OCI-LY7 (cell line): ENCODE measurements around the gene OTUD7B. TPM values are rescaled to one million over a fixed set of nuclear protein-coding genes. Genes with fewer than 3 reads are reported as not detected.

Source experiments
- BruUV-seq: library from RNA; stranded (reverse); fragments of 400-500 nt; replicated peaks from 2 replicates; lab custom pipeline; 2021; lab: Mats Ljungman, UMichigan
- CTCF ChIA-PET: fragments of 300-600 bp; sonication (Branson Sonifier 250); formaldehyde crosslinking; loops from one replicate; lab custom pipeline; 2022; ENCODE audit warnings: antibody characterized with exemption; ENCODE audit not compliant: unreplicated experiment; lab: Charles Lee
- POLR2A ChIA-PET: fragments of 300-600 bp; sonication (Branson Sonifier 250); formaldehyde crosslinking; loops from one replicate; lab custom pipeline; 2022; ENCODE audit warnings: antibody characterized with exemption; lab: Charles Lee
- DNase-seq: peaks from one replicate; pipeline ENCODE4 v3.0.0-alpha.2; 2015; ENCODE audit warnings: low spot score
- H2AFZ ChIP-seq: fragments of 200-600 bp; sonication (generic), shearing (Covaris generic); 2 replicates; pipeline ENCODE4 v1.6.1; 2014; ENCODE audit warnings: mild to moderate bottlenecking, antibody characterized with exemption, low read length, moderate library complexity
- H3K27ac ChIP-seq: fragments of 200-600 bp; sonication (generic); 2 replicates; pipeline ENCODE4 v1.5.1; 2014; ENCODE audit warnings: mixed run types, low read depth, mild to moderate bottlenecking, moderate library complexity, low read length, inconsistent platforms; ENCODE audit not compliant: poor library complexity, severe bottlenecking
- H3K36me3 ChIP-seq: fragments of 200-600 bp; sonication (generic); 2 replicates; pipeline ENCODE4 v1.6.1; 2014; ENCODE audit warnings: mild to moderate bottlenecking, antibody characterized with exemption, low read length, moderate library complexity, mixed read lengths; ENCODE audit not compliant: insufficient read depth
- H3K4me1 ChIP-seq: fragments of 200-600 bp; sonication (generic); 2 replicates; pipeline ENCODE4 v1.5.1; 2014; ENCODE audit warnings: mild to moderate bottlenecking, low read length; ENCODE audit not compliant: insufficient read depth, poor library complexity, severe bottlenecking
- H3K4me2 ChIP-seq: fragments of 200-600 bp; sonication (generic); 2 replicates; pipeline ENCODE4 v1.6.1; 2014; ENCODE audit warnings: mild to moderate bottlenecking, low read length
- H3K4me3 ChIP-seq: fragments of 200-600 bp; sonication (generic); 2 replicates; pipeline ENCODE4 v1.5.1; 2014; ENCODE audit warnings: mild to moderate bottlenecking, low read depth, low read length; ENCODE audit not compliant: poor library complexity, severe bottlenecking
- H3K79me2 ChIP-seq: fragments of 200-600 bp; sonication (generic); 2 replicates; pipeline ENCODE4 v1.6.1; 2016; ENCODE audit warnings: low read depth, mild to moderate bottlenecking, low read length, moderate library complexity, mixed read lengths; ENCODE audit not compliant: insufficient read depth
- H3K9me2 ChIP-seq: fragments of 200-600 bp; sonication (generic); 2 replicates; pipeline ENCODE4 v1.6.1; 2016; ENCODE audit warnings: mild to moderate bottlenecking, low read length, mixed read lengths; ENCODE audit not compliant: insufficient read depth
- H3K9me3 ChIP-seq: fragments of 200-600 bp; sonication (generic); 2 replicates; pipeline ENCODE4 v1.6.1; 2014; ENCODE audit warnings: mild to moderate bottlenecking, mixed run types, low read length, mixed read lengths
- H4K20me1 ChIP-seq: fragments of 200-600 bp; sonication (generic); 2 replicates; pipeline ENCODE4 v1.6.1; 2014; ENCODE audit warnings: mild to moderate bottlenecking, antibody characterized with exemption, low read length, moderate library complexity, mixed read lengths; ENCODE audit not compliant: insufficient read depth
- EZH2phosphoT487 ChIP-seq: fragments of 200-600 bp; sonication (generic); IDR thresholded peaks from 2 replicates; pipeline ENCODE4 v1.6.1; 2018; ENCODE audit warnings: low read depth, borderline replicate concordance, mild to moderate bottlenecking, mixed run types, antibody characterized with exemption, low read length, moderate library complexity, mixed read lengths
- intact Hi-C: fragments of 100-400 bp; cut with micrococcal nuclease; formaldehyde crosslinking; loops from one replicate; pipeline ENCODE4 v1.10.0; 2022; ENCODE audit not compliant: unreplicated experiment
- total RNA-seq, 2 experiments: library from RNA; depleted of rRNA in 1 of 2; stranded (reverse); fragments of >200 nt in 1 of 2; shearing (Covaris generic) in 1 of 2; gene quantifications; 2 replicates each; pipeline ENCODE4 v1.2.3, GENCODE V29; 2014 to 2022
- TF ChIP-seq, protein P1 (sequence below): fragments of 200-600 bp; sonication (generic); conservative IDR thresholded peaks from 2 replicates; pipeline ENCODE4 v1.5.1; 2014; ENCODE audit warnings: mild to moderate bottlenecking, antibody characterized with exemption, low read length, moderate library complexity, mixed read lengths

The OTUD7B gene
- total RNA-seq, 2 experiments from 2014 or later, result 1.7 to 4.3 TPM

DNA sequence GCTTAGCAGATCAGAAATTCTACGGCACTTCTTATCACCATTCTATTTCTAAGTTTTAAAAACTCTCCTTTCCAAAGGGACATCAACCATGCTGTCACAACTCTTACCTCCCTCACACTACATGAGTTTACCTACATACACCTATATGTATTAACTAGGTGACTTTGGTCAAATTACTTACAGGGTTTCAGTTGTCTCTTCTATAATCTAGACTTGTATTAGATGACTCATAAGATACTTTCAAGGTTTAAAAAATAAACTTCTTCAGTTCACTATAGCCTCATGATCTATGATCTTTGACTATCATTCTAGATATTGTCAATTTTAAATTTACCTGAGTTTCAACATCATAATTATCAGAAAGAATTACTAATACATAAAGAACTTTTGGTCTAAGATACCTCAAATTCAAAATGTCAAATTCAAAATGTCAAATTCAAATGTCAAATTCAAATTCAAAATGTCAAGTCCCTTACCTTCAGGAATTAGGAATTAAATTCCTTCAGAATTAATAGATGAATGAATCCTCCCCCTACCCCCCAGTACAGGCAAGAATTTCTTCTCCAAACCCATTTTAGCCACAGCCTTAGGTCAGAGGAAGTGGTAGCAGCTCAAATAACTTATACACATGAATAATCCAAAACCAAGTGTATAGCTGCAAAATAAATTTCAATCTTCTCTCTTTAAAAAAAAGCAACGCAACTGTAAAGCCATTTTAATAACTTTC is 31.1 kb downstream of the OTUD7B start:
- no peaks in the 10 kb centered on the region for H3K36me3 ChIP-seq
- H3K9me3 ChIP-seq, result no peaks in the 10 kb centered on the region
- H3K27ac ChIP-seq, result no peak overlapping the region
- ChIA-PET CTCF (no interaction called here), POLR2A (interaction anchor here (0.6 kb wide), 1 partner anchor 161 kb away, joined by 3 read pairs; no protein-coding TSS in a partner anchor)
- H3K79me2 ChIP-seq, result no peaks in the 10 kb centered on the region
- no peak overlapping the region for H2AFZ ChIP-seq
- TF ChIP-seq EZH2phosphoT487, result no peak
- TF ChIP-seq, protein P1, sequence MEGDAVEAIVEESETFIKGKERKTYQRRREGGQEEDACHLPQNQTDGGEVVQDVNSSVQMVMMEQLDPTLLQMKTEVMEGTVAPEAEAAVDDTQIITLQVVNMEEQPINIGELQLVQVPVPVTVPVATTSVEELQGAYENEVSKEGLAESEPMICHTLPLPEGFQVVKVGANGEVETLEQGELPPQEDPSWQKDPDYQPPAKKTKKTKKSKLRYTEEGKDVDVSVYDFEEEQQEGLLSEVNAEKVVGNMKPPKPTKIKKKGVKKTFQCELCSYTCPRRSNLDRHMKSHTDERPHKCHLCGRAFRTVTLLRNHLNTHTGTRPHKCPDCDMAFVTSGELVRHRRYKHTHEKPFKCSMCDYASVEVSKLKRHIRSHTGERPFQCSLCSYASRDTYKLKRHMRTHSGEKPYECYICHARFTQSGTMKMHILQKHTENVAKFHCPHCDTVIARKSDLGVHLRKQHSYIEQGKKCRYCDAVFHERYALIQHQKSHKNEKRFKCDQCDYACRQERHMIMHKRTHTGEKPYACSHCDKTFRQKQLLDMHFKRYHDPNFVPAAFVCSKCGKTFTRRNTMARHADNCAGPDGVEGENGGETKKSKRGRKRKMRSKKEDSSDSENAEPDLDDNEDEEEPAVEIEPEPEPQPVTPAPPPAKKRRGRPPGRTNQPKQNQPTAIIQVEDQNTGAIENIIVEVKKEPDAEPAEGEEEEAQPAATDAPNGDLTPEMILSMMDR, result no peak
- no TSS peak for BruUV-seq
- no peak for DNase-seq
- no peaks in the 10 kb centered on the region for H3K9me2 ChIP-seq
- H3K4me1 ChIP-seq, result no peaks in the 10 kb centered on the region
- intact Hi-C loops, result loop anchor here (5.0 kb wide), 1 partner anchor 43 kb away; no protein-coding TSS in a partner anchor
- no peak overlapping the region for H3K4me3 ChIP-seq
- no peaks in the 10 kb centered on the region for H4K20me1 ChIP-seq
- no peak overlapping the region for H3K4me2 ChIP-seq

DNA sequence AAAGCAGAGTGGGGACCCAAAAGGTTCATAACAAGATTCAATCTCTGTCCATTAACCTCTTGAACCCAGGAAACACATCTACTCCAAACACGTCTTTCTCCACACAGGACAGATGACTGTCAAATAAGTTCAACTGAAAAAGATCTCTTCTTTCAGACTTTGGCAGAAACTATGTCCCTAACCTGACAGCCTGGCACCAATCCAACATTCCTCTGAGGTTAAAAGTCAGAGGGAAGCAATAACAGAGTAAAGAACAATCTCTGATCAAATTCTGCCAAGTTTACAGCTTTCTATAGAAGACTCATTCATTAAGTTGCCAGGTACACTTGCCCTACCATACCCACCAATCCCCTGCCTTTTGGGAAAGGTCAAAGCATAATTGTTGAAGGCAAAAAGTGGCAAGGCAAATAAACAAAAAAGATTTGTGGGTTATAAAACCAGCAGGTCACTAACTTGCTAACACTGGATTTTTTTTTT is 31.9 kb downstream of the OTUD7B start:
- no peaks in the 10 kb centered on the region for H3K36me3 ChIP-seq
- no peak for DNase-seq
- no peaks in the 10 kb centered on the region for H3K9me3 ChIP-seq
- no peak overlapping the region for H3K27ac ChIP-seq
- CTCF ChIA-PET, result no interaction called here
- POLR2A ChIA-PET, result interaction anchor here (0.7 kb wide), 1 partner anchor 72 kb away, joined by 4 read pairs; no protein-coding TSS in a partner anchor
- H3K9me2 ChIP-seq, result no peaks in the 10 kb centered on the region
- H3K4me2 ChIP-seq, result no peak overlapping the region
- no peak for TF ChIP-seq EZH2phosphoT487
- TF ChIP-seq, protein P1, result no peak
- H4K20me1 ChIP-seq, result no peaks in the 10 kb centered on the region
- no peak overlapping the region for H2AFZ ChIP-seq
- no peaks in the 10 kb centered on the region for H3K79me2 ChIP-seq
- BruUV-seq, result no TSS peak
- H3K4me3 ChIP-seq, result no peak overlapping the region
- no peaks in the 10 kb centered on the region for H3K4me1 ChIP-seq
- intact Hi-C loops, result loop anchor here (5.0 kb wide), 1 partner anchor 44 kb away; no protein-coding TSS in a partner anchor

DNA sequence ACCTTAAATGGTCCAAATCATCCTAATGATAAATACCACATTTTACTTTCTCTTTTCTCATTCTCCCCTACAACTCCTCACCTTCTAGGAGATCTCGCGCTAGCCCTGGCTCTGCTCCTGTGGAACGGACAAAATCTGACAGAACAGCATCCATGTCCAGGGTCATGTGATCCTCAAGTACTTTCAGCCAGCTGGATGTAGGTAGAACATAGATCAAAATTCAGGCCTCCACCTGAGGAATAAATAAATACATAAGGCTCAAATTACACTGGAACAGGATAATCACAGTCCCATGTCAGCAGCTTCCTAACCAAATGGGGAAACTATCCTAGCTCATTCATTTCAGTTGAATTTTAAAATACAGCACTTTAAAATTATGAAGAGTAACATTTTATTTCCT is 33.2 kb downstream of the OTUD7B start:
- Histone ChIP-seq H4K20me1 (no peaks in the 10 kb centered on the region), H3K79me2 (no peaks in the 10 kb centered on the region), H3K4me1 (no peaks in the 10 kb centered on the region), H3K27ac (no peak overlapping the region), H2AFZ (no peak overlapping the region), H3K4me3 (no peak overlapping the region), H3K4me2 (no peak overlapping the region), H3K9me3 (no peaks in the 10 kb centered on the region), H3K36me3 (no peaks in the 10 kb centered on the region), H3K9me2 (no peaks in the 10 kb centered on the region)
- no TSS peak for BruUV-seq
- ChIA-PET CTCF (no interaction called here), POLR2A (no interaction called here)
- intact Hi-C loops, result loop anchor here (5.0 kb wide), 1 partner anchor 45 kb away; no protein-coding TSS in a partner anchor
- DNase-seq, result no peak
- TF ChIP-seq EZH2phosphoT487, result no peak
- TF ChIP-seq, protein P1, result no peak
